ENCODE data around the gene CHID1.

Gene CHID1

DNA sequence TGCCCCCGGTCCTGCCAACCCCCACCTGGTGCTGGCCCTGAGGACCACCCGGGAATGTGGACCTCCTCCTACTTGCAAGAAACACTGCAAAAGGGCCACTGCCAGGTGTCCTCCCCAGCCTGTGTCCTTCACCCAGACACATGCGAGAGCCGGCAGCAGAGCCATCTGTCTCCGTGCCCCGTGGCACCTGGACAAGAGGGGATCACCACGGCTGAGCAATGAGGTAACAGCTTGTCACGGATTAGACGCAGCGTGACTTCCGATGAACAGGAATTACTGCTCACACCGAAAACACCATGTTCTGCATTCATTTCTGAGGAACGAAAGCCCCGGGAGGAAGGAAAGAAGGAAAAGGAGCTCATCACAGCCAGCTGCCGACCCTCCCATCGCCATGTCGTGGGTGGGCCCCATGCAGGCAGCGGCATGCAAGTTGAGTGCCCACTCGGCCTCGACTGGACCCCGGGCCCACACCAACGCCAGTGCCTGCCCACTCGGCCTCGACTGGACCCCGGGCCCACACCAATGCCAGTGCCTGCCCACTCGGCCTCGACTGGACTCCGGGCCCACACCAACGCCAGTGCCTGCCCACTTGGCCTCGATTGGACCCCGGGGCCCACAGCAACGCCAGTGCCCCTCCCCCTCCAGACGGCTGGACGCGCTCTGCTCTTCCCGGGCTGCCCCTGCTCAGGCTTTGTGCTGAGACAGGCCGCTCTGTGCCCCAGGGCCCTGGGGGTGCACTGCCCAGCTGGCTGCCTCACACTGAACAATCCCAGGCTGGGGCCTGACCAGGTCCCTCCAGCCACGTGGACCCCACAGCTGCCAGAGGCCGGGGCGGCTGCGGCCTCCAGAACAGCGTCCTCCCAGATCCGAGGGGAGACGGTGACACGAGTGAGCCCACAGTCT, 22.0 kb downstream of the CHID1 start:
- DNase-seq (ENCODE audit: low spot score), result no peak

DNA sequence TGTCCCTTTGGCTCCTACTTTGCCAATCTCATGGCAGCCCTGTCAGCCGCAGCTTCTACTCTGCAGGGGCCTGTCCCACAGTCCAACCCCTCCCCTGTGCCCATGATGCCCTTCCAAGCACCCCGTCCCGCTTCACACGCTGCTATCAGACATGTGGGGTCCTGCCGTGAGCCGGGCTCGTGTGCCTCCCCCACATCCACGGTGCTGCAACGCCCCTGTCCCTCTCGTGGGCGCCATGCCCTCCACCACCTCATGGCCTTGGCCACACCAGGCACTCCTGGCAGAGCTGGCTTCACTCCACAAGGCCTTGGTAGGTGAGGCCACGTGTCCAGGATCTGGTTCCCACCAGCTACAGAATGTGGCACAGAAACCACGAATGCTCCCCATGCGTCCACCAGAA, 23.0 kb downstream of the CHID1 start:
- DNase-seq (ENCODE audit: low spot score), result no peak

DNA sequence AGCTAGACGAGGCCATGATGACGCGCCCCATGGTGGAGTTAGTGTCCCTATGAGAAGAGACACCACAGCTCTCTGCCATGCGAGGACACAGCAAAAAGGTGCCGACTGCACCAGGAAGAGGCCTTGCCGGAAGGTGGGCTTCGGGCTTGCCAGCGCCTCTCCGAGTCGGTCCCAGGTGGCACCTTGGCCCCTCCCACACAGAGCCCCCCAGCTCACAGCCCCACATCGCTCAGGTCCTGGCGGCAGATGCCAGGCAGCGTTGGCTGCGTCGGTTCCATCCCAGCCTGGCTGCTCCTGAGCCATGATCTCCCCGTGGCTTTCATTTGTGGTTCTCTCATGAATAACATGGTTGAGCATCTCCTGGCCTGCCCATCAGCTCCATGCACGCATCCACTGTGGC, 24.0 kb downstream of the CHID1 start:
- DNase-seq (ENCODE audit: low spot score), result no peak

DNA sequence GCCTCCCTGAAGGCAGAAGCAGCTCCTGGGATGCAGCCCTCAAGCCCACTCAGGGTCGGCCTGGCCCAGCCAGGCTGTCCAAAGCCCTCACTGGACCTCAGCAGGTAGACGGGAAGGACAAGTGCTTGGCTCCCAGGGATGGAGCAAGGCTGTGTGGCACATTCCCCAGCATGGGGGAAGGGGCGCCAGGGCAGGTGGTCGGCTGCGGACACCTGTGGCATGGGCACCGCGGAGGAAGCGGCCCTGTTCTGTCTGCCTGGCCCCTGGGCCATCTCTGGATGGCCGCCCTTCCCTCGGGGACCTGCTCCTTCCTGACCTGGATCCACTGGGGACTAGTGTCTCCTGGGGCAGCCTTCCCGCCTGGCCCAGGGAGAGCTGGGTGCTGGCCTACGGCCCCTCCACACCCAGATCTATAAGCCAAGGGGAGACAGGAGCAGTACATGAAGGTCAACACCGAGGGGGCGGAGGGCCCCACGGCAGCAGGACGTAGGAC, 26.0 kb downstream of the CHID1 start:
- DNase-seq (ENCODE audit: low spot score), result no peak

DNA sequence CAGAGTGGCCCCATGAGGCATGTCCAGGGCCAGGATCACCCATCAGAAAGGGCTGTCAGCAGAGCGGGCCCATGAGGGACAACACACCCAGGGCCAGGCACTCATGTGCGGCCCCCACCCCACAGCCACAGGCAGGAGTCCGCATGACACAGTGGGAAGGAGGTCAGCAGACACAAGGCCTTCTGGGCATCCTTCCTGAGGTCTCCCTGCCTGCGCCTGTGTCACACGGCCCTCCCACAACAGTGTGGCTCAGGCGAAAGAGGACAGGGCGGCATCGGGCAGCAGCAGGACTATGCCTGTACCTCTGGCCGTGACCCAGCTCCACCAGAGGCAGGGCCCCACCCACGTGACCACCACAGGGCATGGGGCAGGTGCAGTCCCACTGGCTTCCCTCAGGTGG, 27.1 kb downstream of the CHID1 start:
- no peak for DNase-seq (ENCODE audit: low spot score)

DNA sequence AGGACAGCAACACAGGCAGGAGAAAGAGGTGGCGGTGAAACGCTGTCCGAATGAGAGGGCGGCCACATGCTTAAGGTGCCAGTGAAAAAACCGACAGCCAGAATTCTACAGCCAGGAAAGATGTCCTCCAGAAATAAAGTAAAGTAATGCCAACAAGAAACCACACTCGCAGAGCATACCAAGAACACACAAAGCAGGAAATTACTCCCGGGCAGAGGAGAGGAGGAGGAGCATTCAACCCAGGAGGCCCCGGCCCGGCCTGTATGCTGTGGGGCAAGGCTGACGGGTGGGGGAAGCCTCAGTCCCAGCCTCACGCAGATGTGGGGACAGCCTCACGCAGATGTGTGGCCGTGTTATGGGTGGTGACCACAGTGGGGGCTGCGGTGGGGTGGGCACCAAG, 28.0 kb downstream of the CHID1 start:
- no peak for DNase-seq (ENCODE audit: low spot score)

DNA sequence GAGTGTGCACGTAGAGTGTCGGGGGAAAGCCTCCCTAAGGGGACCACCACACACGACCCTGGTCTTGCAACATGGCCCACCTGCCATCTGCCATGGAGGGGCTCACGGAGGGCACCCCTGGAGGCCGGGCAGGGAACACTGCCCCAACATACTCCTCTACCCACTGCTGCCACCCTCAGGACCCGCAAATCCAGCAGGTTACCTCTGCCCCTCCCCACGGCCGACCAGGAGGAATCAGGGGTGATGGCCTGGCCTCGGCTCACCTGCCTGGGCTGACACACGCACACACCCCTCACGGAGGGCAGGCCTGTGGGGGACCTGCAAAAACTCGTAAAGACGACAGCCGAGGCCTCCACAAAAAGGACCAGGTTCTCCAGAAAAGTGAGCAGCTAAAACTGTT, 30.2 kb downstream of the CHID1 start:
- no peak for DNase-seq (ENCODE audit: low spot score)

DNA sequence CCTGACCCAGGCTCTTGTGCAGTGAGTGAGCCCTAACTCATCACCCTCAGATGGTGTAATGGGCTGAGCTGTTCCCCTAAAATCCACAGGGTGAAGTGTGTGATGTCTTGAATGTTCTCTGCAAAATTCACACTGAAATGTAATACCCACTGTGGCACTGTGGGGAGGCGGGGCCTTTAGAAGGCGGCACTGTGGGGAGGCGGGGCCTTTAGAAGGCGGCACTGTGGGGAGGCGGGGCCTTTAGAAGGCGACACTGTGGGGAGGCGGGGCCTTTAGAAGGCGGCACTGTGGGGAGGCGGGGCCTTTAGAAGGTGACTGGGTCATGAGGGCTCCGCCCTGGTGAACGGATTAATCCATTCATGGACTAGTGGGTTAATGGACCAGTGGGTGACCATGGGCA, 33.0 kb downstream of the CHID1 start:
- DNase-seq (ENCODE audit: low spot score), result no peak

DNA sequence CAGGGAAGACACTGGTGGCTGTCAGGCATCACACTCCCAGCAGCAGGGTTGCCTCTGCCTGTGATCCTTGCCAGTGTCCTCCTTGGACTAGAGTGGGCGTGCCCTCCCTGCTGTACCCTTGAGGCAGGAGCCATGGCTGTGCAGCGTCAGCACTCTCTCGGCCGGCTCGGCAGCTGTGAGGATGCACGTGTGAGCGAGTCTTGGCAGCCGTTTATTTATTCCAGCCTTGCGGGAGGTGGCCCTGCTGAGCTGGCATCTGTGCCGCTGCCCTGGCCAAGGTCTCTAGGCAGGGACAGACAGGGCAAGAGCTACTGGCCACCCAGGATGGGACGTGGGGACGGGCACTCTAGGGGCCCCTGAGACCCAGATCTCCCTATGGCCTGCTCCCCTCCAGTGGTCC, 34.1 kb downstream of the CHID1 start:
- DNase-seq (ENCODE audit: low spot score), result no peak

DNA sequence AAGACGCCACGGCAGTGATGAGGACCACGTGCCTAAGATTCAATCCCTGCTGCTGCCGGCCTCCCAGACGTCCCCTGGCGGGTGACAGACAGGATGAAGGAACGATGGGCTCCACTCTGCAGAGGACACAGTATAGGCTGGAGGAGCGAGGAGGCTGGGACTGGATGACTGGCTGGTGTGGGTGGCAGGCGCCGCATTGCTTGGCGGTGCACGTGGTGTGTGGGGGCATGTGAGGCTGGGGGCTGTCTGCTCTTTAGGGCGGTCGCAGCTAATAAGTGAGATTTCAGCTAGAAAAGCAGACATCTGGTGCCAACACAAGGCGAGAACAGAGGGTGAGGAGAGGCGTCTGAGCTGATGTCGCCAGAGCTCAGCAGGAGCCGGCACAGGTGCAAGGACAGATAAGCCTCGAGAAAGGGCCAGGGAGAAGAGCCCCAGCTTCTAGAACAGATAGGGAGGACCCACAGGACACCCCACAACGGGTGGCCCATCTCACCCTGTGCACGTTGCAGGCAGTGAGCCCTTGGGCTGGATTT, 34.8 kb downstream of the CHID1 start:
- no peak for DNase-seq (ENCODE audit: low spot score)

DNA sequence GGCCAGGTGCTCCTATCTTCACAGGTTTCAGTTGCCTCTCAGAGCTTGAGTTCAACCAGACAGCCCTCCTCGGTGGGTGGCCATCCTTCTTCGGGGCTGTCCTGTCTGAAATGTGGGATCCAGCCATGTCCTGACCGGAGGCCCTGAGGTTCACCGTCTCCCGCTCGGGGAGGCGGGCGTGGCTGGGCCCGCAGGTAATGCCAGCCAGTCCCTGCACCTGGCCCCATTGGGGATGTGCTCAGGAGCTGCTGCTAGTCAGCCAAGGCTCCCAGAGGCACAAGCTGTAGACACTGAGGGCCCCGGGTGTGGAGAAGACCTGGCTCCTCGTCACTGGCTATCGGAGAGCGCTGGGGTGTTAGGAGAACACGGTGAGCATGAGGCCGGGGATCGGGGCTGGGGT, 35.4 kb downstream of the CHID1 start:
- no peak for DNase-seq (ENCODE audit: low spot score)

DNA sequence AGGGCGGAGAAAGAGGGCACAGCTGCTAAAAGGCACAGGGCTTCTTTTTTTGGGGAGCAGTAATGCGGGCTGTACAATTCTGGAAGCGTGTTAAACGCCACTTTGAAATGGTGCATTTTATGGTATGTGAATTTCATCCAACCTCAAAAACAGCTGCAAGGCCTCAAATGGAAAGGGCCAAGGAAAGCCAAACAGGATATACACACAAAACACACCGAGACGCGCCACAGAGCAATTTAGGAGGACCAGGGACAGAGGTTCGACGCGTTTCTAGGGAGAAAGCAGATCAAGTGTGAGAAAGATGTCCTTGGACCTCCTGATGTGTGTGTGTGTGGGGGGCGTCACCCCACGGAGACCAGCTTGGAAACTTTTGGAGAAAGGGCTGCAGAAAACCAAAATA, 36.9 kb downstream of the CHID1 start:
- no peak for DNase-seq (ENCODE audit: low spot score)

DNA sequence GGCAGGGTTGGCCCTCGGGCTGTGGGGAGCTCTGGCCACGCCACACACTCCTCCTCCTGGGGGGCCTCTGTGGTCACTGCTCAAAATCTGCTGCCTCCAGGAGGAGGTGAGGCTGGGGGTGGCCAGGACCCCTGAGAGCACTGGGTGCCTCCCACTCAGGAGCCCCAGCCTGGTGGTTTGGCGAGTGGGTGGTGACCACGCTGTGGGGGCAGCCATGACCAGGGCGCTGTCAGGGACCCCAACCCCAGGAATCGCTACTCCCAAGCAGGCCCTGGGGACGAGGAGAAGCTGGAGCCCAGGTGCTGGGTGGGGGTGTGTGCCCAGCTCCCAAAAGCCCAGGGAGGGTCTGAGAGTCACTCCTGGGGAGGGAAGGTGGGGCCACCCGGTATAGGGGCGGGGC, 37.8 kb downstream of the CHID1 start:
- no peak for DNase-seq (ENCODE audit: low spot score)

DNA sequence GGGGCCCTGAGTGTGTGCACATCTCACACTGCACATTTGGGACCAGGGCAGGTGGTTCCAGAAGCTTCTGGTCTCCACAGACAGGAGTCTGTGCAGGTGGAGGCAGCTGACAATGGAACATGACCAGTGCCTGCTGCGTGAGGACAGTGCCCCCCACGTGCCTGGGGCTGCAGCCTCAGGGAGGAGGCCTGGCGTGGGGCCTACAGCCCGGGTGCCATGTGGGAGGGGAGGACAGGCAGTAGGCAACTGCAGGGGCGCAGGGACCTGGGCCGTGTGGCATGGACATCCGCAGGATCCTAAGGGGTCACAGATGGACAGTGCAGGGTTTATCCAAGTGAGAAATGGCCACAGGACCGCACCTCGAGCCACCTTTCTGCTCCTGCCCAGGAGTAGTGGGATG, 39.1 kb downstream of the CHID1 start:
- no peak for DNase-seq (ENCODE audit: low spot score)

DNA sequence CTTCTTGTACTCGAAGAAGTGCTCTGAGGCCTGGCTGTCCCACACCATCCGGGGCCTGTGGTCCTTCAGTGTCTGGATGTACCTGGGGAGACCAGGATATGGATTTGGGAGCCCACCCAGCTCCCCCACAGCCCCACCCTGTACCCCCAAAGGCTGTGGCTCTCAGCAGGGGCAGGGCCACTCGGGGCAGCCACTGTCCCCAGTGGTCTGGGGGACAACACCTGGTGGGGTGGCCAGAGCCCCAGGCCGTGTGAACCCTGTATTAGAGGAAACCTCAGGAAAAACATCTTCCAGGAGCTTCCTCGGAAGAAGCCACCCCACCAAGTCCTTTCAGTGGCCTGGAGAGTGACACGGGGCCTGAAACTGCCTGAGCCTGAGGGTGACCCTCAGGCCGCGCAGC, 40.2 kb downstream of the CHID1 start:
- DNase-seq (ENCODE audit: low spot score), result no peak

DNA sequence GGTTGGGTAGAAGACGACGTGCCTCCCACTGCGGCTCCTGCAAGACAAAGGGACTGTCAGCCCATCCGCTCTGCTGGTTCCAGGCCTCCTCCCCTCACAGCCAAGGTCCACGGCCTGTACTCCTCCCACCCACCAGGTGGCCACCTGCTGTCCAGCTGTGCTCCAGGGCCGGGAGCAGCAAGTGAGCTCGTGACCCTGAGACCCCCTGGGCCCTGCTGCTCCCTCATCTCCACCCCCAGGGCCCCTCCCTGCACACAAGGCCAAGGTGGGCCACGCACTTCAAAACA, 40.5 kb downstream of the CHID1 start:
- DNase-seq (ENCODE audit: low spot score), result peak; percentile 61

DNA sequence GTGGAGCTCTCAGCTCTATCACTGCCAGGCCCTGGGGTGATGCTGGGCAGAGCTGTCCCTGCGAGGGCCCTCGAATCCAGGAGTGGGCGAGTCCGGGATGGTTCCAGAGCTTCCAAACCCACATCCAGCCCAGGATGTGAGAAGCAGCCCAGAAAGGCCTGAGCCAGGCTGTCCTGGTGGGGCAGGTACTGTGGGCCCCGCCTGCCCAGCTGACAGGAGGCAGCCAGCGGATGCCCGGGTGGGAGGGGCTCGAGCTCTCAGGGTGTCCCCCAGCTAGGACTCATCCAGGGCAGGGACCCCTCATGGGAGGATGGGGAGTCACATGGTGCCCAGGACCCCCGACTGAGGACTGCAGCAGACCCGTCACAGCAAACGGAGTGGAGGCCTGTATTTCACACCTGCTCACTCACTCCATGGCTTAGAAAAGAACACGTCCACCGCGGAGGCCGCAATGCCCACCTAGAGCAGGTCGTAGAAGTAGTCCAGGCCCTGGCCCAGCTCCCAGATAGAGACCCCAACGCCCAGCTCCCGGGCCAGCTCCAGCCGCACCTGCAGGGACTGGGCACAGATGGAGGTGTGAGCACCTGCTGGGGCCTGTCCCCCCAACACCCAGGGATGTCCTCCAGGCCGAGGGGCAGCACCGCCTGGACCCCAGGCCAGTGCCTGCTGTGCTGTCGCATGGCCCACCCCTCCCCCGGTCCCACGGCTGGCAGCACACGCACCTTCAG, 41.0 kb downstream of the CHID1 start:
- no peak for DNase-seq (ENCODE audit: low spot score)

DNA sequence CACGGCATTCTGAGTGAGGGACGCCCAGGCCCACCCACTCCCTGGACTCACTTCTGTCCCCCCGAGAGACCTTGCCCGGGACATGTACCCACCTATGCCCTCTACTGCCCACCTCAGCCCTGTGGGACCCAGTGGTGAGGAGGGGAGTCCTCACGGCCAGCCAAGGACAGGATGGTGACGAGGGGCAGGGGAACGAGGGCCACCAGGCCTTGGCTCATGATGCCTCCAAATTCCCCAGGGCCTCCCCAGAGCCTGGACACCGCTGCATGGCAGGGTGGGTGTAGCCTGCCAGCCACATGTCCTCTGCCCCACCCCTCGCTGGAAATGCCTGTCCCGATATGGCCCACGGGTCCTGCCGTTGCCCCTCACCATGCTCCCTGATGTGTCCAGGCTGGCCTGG, 41.8 kb downstream of the CHID1 start:
- DNase-seq (ENCODE audit: low spot score), result no peak

DNA sequence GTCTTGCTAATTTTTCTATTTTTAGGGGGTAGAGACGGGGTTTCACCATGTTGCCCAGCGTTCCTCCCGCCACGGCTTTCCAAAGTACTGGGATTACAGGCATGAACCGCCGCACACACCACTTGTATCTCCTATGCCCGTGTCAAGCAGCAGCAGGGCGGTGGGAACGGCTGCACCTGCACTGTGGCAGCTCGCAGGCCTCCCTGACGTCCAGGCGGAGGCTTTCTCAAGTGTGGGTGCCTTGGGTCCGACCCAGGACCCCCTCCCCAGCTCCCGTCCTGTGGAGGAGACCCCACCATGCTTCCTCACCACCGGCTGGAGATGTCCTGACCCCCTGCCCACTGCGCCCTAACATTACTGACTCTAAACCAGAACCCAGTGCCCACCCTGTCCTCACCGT, 42.2 kb downstream of the CHID1 start:
- no peak for DNase-seq (ENCODE audit: low spot score)

DNA sequence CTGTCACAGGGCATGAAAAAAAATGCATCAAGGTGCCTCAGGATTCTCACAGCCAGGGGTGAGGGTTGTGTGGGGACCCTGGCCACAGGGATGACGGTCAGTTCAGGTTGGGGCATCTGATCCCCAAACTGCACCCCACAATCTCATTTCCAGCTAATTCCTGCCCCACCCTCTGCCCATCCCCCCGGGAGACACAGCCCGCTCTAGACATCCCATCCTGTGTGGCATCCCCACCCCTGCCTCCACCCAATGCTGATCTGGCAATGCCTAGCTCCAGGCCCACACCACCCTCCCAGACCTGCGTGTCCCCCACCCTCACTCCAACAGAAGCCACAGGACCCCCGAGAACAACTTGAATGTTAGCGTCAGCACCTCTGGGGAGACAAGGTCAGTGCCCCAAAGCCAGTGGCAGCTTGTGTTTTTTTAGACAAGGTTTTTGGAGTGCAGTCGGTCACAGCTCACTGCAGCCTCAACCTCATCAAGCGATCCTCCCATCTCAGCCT, 42.7 kb downstream of the CHID1 start:
- DNase-seq (ENCODE audit: low spot score), result no peak

DNA sequence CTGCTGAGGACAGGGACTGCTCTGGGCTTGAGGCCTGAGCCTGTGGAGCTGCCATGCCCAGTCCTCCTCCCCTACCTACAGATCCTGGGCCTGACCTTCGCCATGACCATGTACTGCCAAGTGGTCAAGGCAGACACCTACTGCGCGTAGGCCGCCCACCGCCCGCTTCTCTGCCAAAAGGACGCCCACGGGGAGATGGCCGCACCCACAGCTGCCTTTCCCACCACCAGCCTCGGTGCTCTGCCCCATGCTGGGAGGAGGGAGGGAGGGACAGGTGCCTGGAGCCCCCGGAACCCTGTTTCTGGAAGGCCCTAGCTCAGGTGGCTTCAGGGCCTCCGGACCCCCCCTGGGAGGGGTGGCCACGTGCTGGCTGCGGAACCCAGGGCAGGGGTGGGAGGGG, 44.1 kb downstream of the CHID1 start:
- no peak for DNase-seq (ENCODE audit: low spot score)

DNA sequence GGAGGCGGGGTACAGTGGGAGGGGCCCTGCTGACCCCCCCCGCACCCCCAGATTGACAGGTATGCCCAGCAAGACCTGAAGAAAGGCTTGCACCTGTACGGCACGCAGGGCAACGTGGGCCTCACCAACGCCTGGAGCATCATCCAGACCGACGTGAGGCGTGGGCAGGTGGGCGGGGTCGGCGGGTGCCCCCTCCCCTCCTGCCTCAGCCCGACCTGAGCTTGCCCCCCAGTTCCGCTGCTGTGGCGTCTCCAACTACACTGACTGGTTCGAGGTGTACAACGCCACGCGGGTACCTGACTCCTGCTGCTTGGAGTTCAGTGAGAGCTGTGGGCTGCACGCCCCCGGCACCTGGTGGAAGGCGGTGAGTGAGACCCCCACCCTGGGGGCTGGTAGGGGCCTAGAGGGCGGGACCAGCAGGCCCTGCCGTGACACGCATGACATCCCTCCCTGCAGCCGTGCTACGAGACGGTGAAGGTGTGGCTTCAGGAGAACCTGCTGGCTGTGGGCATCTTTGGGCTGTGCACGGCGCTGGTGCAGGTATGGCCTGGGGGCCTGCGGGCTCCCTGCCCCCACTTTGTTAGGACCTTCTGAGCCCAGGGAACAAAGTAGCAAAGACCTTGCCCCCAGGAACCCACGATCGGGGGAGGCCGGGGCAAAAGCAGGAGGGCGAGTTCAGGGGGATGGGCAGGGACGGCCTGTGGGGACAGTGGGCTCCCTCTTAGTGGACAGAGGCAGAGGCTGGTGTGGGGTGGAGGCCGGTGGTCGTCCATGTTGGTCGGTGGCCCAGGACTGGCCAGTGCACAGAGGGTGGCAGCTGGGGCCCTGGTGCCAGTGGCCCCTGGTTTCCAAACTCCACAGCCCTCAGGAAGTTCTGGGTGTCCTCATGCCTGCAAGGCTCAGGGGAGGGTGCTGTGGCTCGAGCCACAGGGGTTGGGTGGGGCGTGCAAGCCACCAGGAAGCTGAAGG, 44.9 kb downstream of the CHID1 start:
- no peak for DNase-seq (ENCODE audit: low spot score)

Data from HuH-7 (cell line).